VCaP (cell line): ENCODE measurements around the gene OR10D3.
"Not testable (repeated sequence)": the region's sequence is repeated elsewhere in the genome, so short reads cannot be mapped to it uniquely, and the experiment has no call there.

Experiments used
- H3K27ac ChIP-seq: fragments of 450-650 bp; 2 replicates; pipeline ENCODE4 v1.5.1; 2017
- TF ChIP-seq, protein P1 (sequence below): fragments of 450-650 bp; conservative IDR thresholded peaks from 2 replicates; pipeline ENCODE4 v1.5.1; 2017; ENCODE audit warnings: mild to moderate bottlenecking, moderate library complexity

OR10D3 gene

DNA sequence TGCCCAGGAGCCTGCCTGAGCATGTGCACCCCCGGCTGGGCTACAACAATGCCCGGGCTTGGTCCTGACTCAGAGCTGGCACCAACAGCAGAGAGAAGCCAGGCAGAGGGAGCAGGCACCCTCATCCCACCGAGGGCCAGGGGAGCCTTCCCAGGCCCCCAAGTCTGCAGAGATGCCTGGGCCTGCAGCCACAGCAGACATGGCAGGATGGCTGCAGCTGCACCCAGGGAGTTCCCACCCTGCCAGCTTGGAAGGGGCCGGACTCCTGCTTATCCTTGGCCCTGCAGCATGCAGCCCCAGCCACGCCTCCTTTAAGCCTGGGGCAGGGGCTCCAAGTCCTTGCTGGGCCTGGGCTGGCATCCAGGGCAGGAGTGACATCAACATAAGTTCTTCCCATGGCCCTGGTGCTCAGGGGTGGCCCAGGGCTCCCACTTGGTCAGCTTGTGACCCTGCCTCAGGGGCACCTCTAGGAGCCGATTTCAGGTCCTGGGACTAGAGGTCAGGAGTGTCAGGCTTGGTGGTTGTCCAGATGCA, 26.7 kb downstream of the OR10D3 start:
- TF ChIP-seq, protein P1, sequence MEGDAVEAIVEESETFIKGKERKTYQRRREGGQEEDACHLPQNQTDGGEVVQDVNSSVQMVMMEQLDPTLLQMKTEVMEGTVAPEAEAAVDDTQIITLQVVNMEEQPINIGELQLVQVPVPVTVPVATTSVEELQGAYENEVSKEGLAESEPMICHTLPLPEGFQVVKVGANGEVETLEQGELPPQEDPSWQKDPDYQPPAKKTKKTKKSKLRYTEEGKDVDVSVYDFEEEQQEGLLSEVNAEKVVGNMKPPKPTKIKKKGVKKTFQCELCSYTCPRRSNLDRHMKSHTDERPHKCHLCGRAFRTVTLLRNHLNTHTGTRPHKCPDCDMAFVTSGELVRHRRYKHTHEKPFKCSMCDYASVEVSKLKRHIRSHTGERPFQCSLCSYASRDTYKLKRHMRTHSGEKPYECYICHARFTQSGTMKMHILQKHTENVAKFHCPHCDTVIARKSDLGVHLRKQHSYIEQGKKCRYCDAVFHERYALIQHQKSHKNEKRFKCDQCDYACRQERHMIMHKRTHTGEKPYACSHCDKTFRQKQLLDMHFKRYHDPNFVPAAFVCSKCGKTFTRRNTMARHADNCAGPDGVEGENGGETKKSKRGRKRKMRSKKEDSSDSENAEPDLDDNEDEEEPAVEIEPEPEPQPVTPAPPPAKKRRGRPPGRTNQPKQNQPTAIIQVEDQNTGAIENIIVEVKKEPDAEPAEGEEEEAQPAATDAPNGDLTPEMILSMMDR = no peak
- no peak overlapping the region for H3K27ac ChIP-seq

DNA sequence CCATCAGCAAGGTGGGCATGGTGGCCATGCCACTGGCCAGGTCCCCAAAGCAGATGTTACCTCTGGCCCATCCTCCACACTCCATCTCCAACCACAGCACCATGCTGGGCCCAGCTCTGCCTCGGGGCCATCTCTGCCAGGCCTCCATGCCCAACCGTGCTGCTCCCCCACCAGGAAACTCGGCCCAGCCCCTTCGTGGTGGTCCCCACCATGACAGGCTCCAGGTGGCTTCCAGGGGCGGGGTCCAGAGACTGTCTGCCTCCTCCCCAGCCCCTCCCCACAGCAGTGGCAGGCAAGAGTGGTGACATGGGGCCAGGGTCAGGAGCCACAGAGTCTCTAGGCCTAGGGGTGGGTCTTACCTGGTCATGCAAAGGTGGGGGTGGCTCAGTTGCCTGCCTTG, 27.3 kb downstream of the OR10D3 start:
- TF ChIP-seq, protein P1 = no peak
- no peak overlapping the region for H3K27ac ChIP-seq

DNA sequence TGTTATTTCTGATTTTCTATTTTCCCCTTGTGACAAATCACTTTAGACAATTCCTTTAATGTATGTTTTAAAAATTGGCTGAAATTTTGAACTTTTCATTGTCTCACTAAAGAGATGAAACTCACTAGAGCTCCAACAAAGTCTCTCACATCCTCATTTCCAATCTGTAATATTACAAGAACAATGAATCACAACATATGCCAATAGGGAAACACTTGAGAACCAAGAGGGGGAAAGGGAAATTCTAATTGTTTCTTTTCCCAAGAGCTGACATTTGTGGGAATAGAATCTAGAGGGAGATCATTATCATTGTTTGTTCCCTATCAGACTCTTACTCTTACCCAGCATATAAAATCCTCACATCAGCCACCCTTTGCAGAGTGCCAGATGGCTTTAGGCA, 28.2 kb downstream of the OR10D3 start:
- TF ChIP-seq, protein P1 = no peak
- H3K27ac ChIP-seq = no peak overlapping the region

DNA sequence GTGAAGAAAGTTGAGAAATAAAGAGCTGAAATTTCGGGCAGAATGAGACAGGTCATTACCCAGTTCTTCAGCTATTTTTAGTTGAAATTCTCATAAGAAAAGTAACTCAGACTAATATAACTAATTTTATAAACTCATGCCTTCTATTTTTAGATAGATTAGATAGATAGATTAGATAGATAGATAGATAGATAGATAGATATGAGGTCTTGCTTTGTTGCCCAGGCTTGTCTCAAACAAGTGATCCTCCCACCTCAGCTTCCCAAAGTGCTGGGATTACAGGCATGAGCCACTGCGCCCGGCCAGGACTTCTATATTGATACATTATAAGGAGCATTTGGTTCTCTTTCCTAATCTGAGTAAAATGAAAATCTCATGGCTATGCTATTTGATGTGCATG, 30.9 kb downstream of the OR10D3 start:
- H3K27ac ChIP-seq = no peak overlapping the region
- TF ChIP-seq, protein P1 = no peak

DNA sequence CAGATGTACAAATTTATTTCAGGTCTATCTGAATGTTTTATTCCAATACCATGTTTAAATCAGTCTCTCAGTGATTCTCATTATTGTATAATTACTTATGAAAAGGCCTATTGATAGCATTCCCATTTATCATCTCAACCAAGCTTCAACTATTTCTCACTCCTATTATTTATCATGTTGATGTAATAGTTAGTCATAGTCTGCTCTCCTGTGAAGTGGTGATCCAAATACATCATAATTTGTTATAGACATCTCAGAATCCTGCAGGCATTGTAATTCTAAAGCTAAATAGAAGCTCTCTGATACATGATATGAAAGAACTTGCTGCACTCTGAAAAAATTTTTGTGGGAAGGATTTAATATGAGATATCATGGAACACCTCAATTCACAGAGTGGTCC, 36.0 kb downstream of the OR10D3 start:
- no peak overlapping the region for H3K27ac ChIP-seq
- TF ChIP-seq, protein P1 = no peak

DNA sequence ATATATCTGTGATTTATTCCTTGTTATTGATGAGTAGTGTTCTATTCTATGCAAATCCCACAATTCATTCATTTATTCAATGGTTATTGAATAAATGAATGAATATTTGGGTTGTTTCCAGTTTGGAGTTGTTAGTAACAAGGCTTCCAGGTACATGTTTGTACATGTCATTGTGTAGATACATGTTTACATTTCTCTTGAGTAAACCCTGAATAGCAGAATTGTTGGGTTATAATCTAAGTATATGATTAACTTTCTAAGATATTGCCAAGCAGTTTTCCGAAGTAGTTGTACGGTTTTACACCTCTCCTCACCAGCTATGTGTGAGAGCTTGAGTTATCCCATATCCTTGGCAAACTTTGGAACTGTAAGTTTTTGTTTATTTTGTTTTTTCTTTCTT, 39.3 kb downstream of the OR10D3 start:
- TF ChIP-seq, protein P1 = no peak
- H3K27ac ChIP-seq = no peak overlapping the region

DNA sequence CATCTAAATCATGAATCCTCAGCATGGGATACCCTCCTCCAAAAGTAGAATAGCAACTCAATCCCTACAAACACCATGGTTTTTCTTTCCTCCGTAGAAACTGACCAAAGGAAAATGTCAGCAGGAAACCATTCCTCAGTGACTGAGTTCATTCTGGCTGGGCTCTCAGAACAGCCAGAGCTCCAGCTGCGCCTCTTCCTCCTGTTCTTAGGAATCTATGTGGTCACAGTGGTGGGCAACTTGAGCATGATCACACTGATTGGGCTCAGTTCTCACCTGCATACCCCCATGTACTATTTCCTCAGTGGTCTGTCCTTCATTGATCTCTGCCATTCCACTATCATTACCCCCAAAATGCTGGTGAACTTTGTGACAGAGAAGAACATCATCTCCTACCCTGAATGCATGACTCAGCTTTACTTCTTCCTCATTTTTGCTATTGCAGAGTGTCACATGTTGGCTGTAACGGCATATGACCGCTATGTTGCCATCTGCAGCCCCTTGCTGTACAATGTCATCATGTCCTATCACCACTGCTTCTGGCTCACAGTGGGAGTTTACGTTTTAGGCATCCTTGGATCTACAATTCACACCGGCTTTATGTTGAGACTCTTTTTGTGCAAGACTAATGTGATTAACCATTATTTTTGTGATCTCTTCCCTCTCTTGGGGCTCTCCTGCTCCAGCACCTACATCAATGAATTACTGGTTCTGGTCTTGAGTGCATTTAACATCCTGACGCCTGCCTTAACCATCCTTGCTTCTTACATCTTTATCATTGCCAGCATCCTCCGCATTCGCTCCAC, 41.7 kb downstream of the OR10D3 start:
- not testable (repeated sequence) for H3K27ac ChIP-seq

DNA sequence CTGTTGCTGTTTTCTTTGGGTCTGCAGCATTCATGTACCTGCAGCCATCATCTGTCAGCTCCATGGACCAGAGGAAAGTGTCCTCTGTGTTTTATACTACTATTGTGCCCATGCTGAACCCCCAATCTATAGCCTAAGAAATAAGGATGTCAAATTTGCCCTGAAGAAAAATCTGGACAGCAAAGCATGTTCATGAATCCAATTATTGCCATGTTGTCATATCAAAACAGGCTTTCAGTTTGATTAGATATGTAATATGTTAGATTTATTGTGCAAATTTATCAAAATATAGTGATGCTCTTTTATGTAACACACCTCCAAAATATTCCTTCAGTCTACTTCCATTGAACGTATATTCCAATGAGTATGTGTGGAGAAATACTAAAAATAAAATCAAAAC, 42.3 kb downstream of the OR10D3 start:
- TF ChIP-seq, protein P1 = no peak
- H3K27ac ChIP-seq = no peak overlapping the region
